K562 (cell line): ENCODE results near the gene WWOX. TPM values are rescaled to one million over a fixed set of nuclear protein-coding genes. Genes with fewer than 3 reads are reported as not detected.

Experiments used
- ATAC-seq: fragments of 200-7000 bp; cut with Tn5 transposase; 3 replicates; pipeline ENCODE4 v1.9.1; 2020; ENCODE audit warnings: moderate library complexity
- BruUV-seq: library from RNA; stranded (reverse); fragments of 400-500 nt; replicated peaks from 2 replicates; lab custom pipeline; 2021; lab: Mats Ljungman, UMichigan
- CTCF ChIA-PET: fragments of 300-600 bp; formaldehyde crosslinking; extraction: SDS; loops from one replicate; lab custom pipeline; 2021; ENCODE audit warnings: low intra/inter-chr PET ratio; lab: Yijun Ruan, JAX
- POLR2A ChIA-PET: fragments of 300-600, 350-650 bp; sonication (Branson Sonifier 250); formaldehyde crosslinking; extraction: SDS; loops from one replicate; lab custom pipeline; 2021; ENCODE audit warnings: antibody characterized with exemption, inconsistent platforms; lab: Yijun Ruan, JAX
- DNase-seq, 4 experiments: peaks; one replicate each; pipeline versions ENCODE4 v3.0.0 to v3.0.0-alpha.2; 2011 to 2018; ENCODE audit warnings: low spot score in 3 of 4, mixed read lengths in 3 of 4; ENCODE audit errors: extremely low read depth in 1 of 4
- FAIRE-seq: peaks from 2 replicates; lab custom pipeline; 2011; peaks lifted over from hg19 to GRCh38; lab: Jason Lieb, UNC
- H2AFZ ChIP-seq: 2 replicates; pipeline ENCODE4 v1.6.0; 2011; ENCODE audit warnings: low read depth, low read length, control low read depth, inconsistent platforms
- H3K27ac ChIP-seq: fragments of 200-600 bp; 3 replicates; pipeline ENCODE4 v1.8.0; 2011; ENCODE audit warnings: low read depth, mild to moderate bottlenecking, control low read depth, inconsistent platforms, low read length, moderate library complexity, mixed read lengths; ENCODE audit errors: extremely low read depth
- H3K27me3 ChIP-seq, 2 experiments: fragments of 300-600 bp in 1 of 2; 2 replicates in 1 of 2; 3 replicates in 1 of 2; pipeline versions ENCODE4 v1.6.0 to v1.8.0; 2011; ENCODE audit warnings: inconsistent platforms in 2 of 2, low read length in 2 of 2, mild to moderate bottlenecking in 1 of 2, mixed read lengths in 1 of 2, moderate library complexity in 1 of 2; ENCODE audit not compliant: control insufficient read depth in 2 of 2, insufficient read depth in 2 of 2
- H3K36me3 ChIP-seq: fragments of 300-600 bp; 3 replicates; pipeline ENCODE4 v1.8.0; 2011; ENCODE audit warnings: mild to moderate bottlenecking, low read length, inconsistent platforms; ENCODE audit not compliant: control insufficient read depth, insufficient read depth
- H3K4me1 ChIP-seq, 2 experiments: fragments of 200-600 bp in 1 of 2; replicated peaks in 1 of 2; 2 replicates in 1 of 2; 3 replicates in 1 of 2; pipeline versions ENCODE4 v1.5.1 to v1.8.0; 2011; ENCODE audit warnings: inconsistent platforms in 2 of 2, low read length in 2 of 2, mild to moderate bottlenecking in 1 of 2, mixed read lengths in 1 of 2, moderate library complexity in 1 of 2; ENCODE audit not compliant: control insufficient read depth in 2 of 2, insufficient read depth in 2 of 2
- H3K4me2 ChIP-seq: 2 replicates; pipeline ENCODE4 v1.6.1; 2011; ENCODE audit warnings: low read length, control low read depth, inconsistent platforms, mixed read lengths; ENCODE audit not compliant: insufficient read depth
- H3K4me3 ChIP-seq: fragments of 200-600 bp; sonication (generic), shearing (Covaris generic); 2 replicates; pipeline ENCODE4 v1.5.1; 2016; ENCODE audit warnings: control low read depth, inconsistent platforms
- H3K79me2 ChIP-seq: fragments of 200-600 bp; 3 replicates; pipeline ENCODE4 v1.8.0; 2011; ENCODE audit warnings: low read length, inconsistent platforms; ENCODE audit not compliant: control insufficient read depth, insufficient read depth
- H3K9ac ChIP-seq, 2 experiments: 2 replicates each; pipeline versions ENCODE4 v1.6.0 to v1.6.1; 2011; ENCODE audit warnings: low read depth in 2 of 2, low read length in 2 of 2, control low read depth in 1 of 2, inconsistent platforms in 1 of 2, mild to moderate bottlenecking in 1 of 2, mixed read lengths in 1 of 2; ENCODE audit not compliant: insufficient read depth in 1 of 2
- H3K9me1 ChIP-seq: one replicate; pipeline ENCODE4 v1.6.0; 2011; ENCODE audit warnings: inconsistent platforms, mild to moderate bottlenecking, low read length, moderate library complexity; ENCODE audit not compliant: control insufficient read depth, insufficient read depth
- H3K9me3 ChIP-seq: replicated peaks from 2 replicates; pipeline ENCODE4 v1.5.1; 2011; ENCODE audit warnings: low read depth, low read length, inconsistent platforms; ENCODE audit not compliant: control insufficient read depth, insufficient read depth
- H4K20me1 ChIP-seq: replicated peaks from 2 replicates; pipeline ENCODE4 v1.6.1; 2011; ENCODE audit warnings: low read length, inconsistent platforms, mixed read lengths; ENCODE audit not compliant: control insufficient read depth, insufficient read depth
- CHD2 ChIP-seq: IDR thresholded peaks from 2 replicates; pipeline ENCODE4 v1.6.1; 2011; ENCODE audit warnings: low read depth, low read length
- POLR3A ChIP-seq: IDR thresholded peaks from 2 replicates; pipeline ENCODE4 v1.6.1; 2011; ENCODE audit warnings: borderline replicate concordance, mild to moderate bottlenecking, moderate library complexity; ENCODE audit not compliant: insufficient read length, insufficient read depth; ENCODE audit errors: extremely low read depth
- ZNF583 ChIP-seq: fragments of 250-450 bp; sonication (Bioruptor Pico); IDR thresholded peaks from 2 replicates; pipeline ENCODE4 v1.4.0; 2020
- WGBS: fragments of 100-300 bp; shearing (Covaris generic); methylation state at CpG from one replicate; pipeline ENCODE4 v1.1.6; 2016; ENCODE audit warnings: low coverage, mixed read lengths; ENCODE audit not compliant: insufficient coverage; ENCODE audit errors: missing lambda C conversion rate; 5-methylcytosine and 5-hydroxymethylcytosine counted together
- in situ Hi-C: fragments of 300-500 bp; cut with MboI; formaldehyde crosslinking; loops from 4 replicates; pipeline ENCODE4 v1.15.0; 2018; ENCODE audit warnings: inconsistent platforms, mixed read lengths
- intact Hi-C: fragments of 100-400 bp; cut with micrococcal nuclease; formaldehyde crosslinking; loops from 2 replicates; pipeline ENCODE4 v1.14.2; 2022
- polyA plus RNA-seq, 8 experiments: library from polyadenylated mRNA; depleted of rRNA in 4 of 8; stranded (reverse) in 5 of 8; unstranded in 3 of 8; fragments of >200 nt; fragmentation: Nextera tagmentation in 2 of 8; fragmentation: Illumina TruSeq in 1 of 8; extraction: Ambion mirVana in 2 of 8; extraction: Trizol in 1 of 8; gene quantifications; 2 replicates each; pipeline versions ENCODE4 v1.2.1 to v1.2.3, GENCODE V29; 2011 to 2014; ENCODE audit warnings: inconsistent platforms in 1 of 8, missing spikeins in 1 of 8
- total RNA-seq, 7 experiments: library from RNA; depleted of rRNA in 6 of 7; stranded (reverse); fragments of >200 nt in 6 of 7; fragmentation: Illumina TruSeq in 2 of 7; extraction: Trizol in 2 of 7; gene quantifications; 2 replicates each; pipeline versions ENCODE4 v1.2.1 to v1.2.3, GENCODE V29; 2011 to 2021; ENCODE audit warnings: low replicate concordance in 1 of 7
- TF ChIP-seq, protein P1 (sequence below): fragments of 450-650 bp; formaldehyde crosslinking; IDR thresholded peaks from 2 replicates; pipeline ENCODE4 v1.4.0; 2022; ENCODE audit warnings: mild to moderate bottlenecking, moderate library complexity
- TF ChIP-seq, protein P2 (sequence below): fragments of 450-650 bp; IDR thresholded peaks from 2 replicates; pipeline ENCODE4 v1.6.1; 2018; ENCODE audit warnings: mild to moderate bottlenecking, low read depth; ENCODE audit not compliant: partially characterized antibody

The WWOX gene
- total and polyA plus RNA-seq, 9 of the 15 experiments (the other 6 are each of a cell fraction or from before 2014, with no cell fraction given), result 1.6 to 22.7 (median 8.1) TPM

DNA sequence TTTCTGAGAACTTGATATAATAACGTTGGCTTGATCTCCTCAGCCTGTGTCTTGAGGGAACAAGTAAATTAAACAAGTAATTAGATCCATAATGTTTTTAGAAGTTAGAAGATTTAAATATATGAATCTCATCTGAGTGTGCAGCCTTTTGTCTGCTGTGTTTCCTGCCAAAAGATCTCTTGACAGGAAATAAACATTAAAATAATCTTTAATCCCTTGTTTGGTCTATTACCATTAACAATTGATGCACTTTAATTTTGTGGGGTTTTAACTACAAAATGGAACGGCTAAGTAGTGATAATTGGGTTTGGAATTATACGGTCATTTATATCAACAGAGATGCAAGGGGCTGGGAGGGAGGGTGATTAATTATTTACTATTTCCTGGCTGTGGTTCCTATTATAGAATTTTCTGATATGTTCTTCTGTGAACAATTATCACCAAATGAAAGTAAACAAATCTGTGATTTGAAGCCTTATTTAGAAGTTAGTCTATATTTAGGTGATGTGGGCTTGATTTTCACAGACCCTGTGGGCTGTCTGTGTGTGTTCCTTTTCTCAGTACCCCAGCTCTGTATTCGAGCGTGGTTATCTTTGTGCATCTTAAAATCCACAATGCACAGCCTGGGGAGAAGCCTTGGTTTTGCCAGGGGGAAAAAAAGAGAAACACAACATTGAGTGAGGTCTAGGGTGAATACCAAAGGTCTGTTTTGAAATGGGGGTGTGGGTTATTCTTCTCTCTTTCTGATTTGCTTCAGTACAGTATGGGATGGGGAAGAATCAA, 556.1 kb downstream of the WWOX start:
- Histone ChIP-seq H3K27ac (no peak overlapping the region), H3K9me3 (no peaks in the 10 kb centered on the region), H3K4me2 (no peak overlapping the region), H4K20me1 (no peaks in the 10 kb centered on the region), H3K9me1 (no peaks in the 10 kb centered on the region), H3K9ac (no peak overlapping the region), H3K79me2 (no peaks in the 10 kb centered on the region), H3K4me1 (no peaks in the 10 kb centered on the region), H3K36me3 (no peaks in the 10 kb centered on the region), H3K27me3 (peaks cover 3 to 20% of the 10 kb centered on the region in 2 experiments; a peak in 4 of 5 replicates), H3K4me3 (no peak overlapping the region), H2AFZ (no peak overlapping the region)
- in situ Hi-C loops, result no loop called here
- POLR2A ChIA-PET, result no interaction called here
- no peak for FAIRE-seq
- DNase-seq, result no peak
- 0% methylated on average over 5 of the region's 5 CpGs for WGBS
- CTCF ChIA-PET, result no interaction called here
- no TSS peak for BruUV-seq
- TF ChIP-seq CHD2, result no peak
- TF ChIP-seq, protein P1, sequence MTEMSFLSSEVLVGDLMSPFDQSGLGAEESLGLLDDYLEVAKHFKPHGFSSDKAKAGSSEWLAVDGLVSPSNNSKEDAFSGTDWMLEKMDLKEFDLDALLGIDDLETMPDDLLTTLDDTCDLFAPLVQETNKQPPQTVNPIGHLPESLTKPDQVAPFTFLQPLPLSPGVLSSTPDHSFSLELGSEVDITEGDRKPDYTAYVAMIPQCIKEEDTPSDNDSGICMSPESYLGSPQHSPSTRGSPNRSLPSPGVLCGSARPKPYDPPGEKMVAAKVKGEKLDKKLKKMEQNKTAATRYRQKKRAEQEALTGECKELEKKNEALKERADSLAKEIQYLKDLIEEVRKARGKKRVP (CRISPR knock-in tag), result no peak
- no peak for TF ChIP-seq ZNF583 (CRISPR knock-in tag)
- TF ChIP-seq, protein P2, sequence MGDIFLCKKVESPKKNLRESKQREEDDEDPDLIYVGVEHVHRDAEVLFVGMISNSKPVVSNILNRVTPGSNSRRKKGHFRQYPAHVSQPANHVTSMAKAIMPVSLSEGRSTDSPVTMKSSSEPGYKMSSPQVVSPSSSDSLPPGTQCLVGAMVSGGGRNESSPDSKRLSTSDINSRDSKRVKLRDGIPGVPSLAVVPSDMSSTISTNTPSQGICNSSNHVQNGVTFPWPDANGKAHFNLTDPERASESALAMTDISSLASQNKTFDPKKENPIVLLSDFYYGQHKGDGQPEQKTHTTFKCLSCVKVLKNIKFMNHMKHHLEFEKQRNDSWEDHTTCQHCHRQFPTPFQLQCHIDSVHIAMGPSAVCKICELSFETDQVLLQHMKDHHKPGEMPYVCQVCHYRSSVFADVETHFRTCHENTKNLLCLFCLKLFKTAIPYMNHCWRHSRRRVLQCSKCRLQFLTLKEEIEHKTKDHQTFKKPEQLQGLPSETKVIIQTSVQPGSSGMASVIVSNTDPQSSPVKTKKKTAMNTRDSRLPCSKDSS, result no peak
- no peak for TF ChIP-seq POLR3A
- no peak for ATAC-seq
- intact Hi-C loops, result no loop called here
